NCI-H1417 treated with DMSO at 0.1 percent for 48 hours (cell line): ENCODE data around the gene ZNF248.
A peak's percentile ranks its signal among the peaks of the same experiment; 100 is the strongest.
"Not testable (repeated sequence)": the region's sequence is repeated elsewhere in the genome, so short reads cannot be mapped to it uniquely, and the experiment has no call there.

Source experiments
- DNase-seq: peaks from one replicate; lab custom pipeline; 2025; lab: John Stamatoyannopoulos, UW

Gene ZNF248

GRCh38 chr10:37857287-37858211, at the start of gene ZNF248:
ZNF248 (minus strand) TSS chr10:37857610; CDS start chr10:37856310, 1,300 bp downstream.
- DNase-seq: peak; percentile 53

- no peak for DNase-seq
Measured at GRCh38 chr10:37906382-37906781, 49.0 kb upstream of the ZNF248 start.

- no peak for DNase-seq
Measured at GRCh38 chr10:37896436-37896835, 39.0 kb upstream of the ZNF248 start.

DNA sequence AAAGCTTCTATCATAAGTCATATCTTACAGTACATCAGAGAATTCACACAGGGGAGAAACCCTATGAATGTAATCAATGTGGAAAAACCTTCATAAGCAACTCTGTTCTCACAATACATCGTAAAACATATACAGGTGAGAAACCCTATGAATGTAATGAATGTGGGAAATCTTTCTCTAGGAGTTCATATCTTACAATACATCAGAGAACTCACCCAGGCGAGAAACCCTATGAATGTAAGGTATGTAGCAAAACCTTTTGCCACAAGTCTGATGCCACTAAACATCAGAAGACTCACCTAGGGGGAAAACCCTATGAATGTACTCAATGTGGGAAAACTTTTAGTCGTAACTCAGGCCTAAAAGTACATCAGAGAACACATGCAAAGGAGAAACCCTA, 38.3 kb upstream of the ZNF248 start:
- no peak for DNase-seq

DNA sequence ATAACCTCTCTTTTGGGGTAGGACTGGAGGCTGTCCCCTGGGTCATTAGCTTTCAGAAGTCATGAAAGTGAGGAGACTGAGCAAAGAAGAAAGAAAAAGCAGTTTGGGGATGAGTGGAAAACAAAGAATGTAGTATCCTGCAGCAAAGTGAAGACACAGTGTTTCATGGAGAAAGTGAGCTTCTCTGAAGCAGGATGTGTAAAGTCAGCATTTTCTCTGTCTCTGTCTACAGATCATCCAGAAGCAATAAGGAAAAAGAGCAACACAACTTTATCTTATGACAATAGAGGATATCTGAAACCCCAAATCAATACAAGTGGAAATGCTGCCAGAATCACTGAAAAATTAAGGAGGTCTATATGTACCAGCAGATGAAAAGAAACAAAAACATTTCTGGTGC, 28.4 kb upstream of the ZNF248 start:
- DNase-seq: no peak

- DNase-seq: no peak
Measured at GRCh38 chr10:37872955-37873354, 15.5 kb upstream of the ZNF248 start.

DNA sequence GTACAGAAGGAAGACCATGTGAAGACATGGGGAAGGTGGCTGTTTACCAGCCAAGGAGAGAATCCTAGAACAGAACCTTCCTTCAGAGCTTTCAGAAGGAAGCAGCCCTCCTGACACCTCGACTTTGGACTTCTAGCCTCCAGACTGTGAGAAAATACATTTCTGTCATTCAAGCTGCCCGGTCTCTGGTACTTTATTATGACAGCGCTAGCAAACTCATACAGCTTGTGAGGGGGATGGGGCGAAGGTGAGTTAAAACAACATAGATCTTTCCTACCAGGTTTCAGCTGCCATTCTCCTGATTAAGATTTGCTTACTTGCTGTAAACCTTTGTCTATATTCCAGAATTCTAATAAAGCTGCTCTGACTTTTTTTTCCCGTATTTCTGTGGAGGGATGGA, 14.9 kb upstream of the ZNF248 start:
- DNase-seq: no peak

GRCh38 chr10:37871568-37872251, 14.3 kb upstream of the ZNF248 start:
- DNase-seq: no peak

DNA sequence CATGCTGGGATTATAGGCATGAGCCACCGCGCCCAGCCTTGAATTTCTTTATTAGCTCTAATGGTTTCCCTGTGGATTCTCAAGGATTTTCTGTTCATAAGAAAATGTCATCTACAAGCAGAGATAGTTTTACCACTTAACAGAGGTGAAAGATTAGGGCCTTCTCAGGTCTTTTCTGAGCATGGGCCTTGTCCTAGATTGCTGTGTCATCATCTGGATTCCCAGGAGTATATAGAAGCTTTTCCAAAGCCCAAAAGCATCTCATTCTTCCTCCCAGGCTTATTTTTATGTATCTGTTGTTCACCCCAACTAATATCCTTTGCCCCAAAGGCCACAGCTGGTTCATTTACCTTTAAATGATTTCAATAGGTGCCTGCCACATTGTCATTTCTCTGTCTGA, 13.7 kb upstream of the ZNF248 start:
- no peak for DNase-seq

DNA sequence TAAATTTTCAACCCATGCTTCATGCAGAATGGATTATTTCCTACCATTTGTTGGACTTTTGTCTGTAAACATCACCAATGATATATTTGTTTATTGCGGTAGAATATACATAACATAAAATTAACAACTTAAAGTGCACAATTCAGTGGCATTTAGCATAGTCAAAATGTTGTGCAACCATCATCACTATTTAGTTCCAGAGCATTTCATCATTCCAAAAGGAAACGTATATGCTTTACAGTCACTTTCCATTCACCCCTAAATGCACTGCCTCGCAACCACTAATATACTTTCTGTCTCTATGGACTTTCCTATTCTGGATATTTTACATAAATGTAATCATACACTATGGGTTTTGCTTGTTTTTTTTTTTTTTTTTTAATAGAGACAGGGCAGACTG, 11.4 kb upstream of the ZNF248 start:
- DNase-seq: no peak

GRCh38 chr10:37865957-37866803, 8.8 kb upstream of the ZNF248 start:
- no peak for DNase-seq

DNA sequence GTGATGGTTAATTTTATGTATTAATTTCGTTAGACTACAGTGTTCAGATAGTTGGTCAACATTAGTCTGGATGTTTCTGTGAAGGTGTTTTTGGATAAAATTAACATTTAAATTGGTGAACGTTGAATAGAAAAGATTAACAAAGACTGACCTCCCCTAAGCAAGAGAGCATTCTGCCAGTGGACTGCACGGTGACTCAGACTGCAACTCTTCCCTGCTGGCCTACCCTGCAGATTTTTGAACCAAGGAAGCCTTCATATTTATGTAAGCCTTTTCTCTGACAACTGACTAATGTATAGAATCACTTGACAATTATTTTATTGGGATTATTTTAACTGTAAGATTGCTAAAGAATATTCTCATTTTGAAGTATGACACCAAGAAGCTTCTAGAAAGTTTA, 7.9 kb upstream of the ZNF248 start:
- no peak for DNase-seq

DNA sequence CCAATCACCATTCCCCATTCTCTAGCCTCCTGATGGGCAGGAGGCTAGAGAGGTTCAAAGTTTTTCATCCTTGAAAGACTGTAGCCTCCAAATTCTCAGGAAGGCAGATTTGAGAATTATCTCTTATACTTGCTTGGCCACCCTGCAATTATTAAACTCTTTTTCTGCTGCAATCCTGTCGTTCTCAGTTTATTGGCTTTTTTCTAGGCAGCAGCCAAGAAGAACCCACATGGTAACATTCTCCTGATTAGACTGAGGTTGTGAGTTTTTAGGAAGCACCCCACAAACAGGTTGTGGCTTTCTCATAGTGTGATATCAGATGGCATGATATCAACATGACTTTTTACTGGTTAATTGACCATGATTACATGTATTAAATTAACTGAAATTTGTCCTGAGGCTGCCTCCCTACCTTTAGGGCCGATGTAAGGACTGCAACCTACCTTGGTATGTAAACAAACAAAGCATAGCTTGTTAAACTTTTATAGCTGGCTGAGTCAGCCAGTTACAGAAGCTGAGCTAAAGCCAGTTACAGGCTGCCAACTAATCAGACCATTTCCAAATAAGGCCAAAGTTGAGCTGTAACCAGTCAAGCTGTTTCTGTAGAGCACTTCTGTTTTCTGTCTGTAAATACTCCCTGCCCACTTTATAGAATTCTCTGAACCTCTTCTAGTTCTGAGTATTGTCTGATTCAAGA, 3.2 kb upstream of the ZNF248 start:
- no peak for DNase-seq

GRCh38 chr10:37859270-37859669, 1.9 kb upstream of the ZNF248 start:
- DNase-seq: not testable (repeated sequence)

GRCh38 chr10:37856881-37857286, 526 bp downstream of the ZNF248 start:
- DNase-seq: no peak

DNA sequence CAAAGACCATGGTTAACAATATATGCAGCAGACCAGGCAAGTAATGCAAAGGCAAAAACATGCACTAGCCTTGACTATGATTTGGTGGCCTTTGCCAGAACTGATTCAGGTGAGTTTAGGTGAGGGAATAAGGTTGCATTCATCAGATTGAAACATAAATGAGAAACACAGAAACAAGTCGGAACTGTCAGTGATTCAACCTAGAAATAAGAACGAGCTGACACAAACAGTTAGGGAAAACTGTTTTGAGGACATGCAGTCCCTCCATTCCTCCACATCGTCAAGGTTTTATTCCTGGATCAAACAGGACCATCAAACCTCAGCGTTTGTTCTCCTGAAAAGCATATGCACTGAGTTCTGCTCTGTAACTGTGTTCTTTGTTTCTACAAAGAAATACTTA, 1.8 kb downstream of the ZNF248 start:
- no peak for DNase-seq

- no peak for DNase-seq
Measured at GRCh38 chr10:37854626-37855025, 2.8 kb downstream of the ZNF248 start.

DNA sequence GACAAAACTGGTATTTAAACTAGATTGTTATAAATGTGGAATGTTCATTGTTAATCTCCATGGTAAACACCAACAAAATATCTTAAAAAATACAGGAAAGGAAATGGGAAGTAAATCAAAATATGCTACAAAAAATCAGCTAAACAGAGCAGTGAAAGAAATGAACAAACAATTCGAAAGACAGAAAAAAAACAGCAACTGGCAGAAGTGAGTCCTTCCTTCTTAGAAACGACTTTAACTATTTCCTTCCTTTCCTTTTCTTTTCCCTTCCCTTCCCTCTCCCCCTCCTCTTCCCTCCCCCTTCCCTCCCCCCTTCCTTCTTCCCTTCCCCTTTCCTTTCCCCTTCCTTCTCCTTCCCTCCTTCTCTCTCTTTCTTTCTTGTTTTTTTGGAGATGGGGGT, 12.8 kb downstream of the ZNF248 start:
- DNase-seq: no peak

DNA sequence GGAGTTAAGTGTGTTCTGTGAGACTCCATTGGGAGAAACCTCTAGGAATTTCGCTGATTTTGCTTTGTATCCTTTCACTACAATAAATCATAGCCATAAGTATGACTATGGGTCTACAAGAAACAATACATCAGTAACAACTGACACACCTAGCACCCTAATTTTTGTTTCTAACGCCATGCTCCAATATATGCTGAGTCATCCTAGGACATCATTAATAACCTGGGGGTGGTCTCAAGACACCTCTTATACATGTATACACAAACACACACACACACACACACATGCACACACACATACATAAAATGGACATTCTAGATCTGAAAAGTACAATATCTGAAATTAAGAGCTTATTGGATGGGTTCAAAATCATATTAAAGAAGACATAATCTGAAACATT, 18.2 kb downstream of the ZNF248 start:
- DNase-seq: no peak

GRCh38 chr10:37831495-37832333, 25.7 kb downstream of the ZNF248 start:
- no peak for DNase-seq

DNA sequence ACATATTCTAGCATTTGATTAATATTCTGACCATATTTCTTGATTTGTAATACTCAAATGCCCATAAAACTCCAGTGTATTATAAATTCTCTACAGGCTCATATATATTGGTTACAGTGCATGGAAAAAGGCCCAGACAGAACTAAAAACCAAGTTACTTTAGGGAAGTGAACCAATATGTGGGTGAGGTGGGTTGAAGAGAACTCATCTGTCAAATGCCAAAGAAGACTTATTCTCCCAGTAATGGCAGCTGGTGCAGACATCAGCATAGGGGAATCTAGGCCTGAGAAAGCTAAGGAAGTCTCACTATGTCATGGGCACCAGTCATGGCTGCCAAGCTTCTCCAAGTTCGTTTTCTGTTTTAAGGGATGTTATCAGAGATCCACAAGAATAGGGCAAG, 30.6 kb downstream of the ZNF248 start:
- DNase-seq: no peak
